ENCODE results near the gene SNRNP27. TPM values are rescaled to one million over a fixed set of nuclear protein-coding genes. Genes with fewer than 3 reads are reported as not detected.

SNRNP27 gene
- total RNA-seq, 1 donor from 2014 or later, result 84.1 TPM

DNA sequence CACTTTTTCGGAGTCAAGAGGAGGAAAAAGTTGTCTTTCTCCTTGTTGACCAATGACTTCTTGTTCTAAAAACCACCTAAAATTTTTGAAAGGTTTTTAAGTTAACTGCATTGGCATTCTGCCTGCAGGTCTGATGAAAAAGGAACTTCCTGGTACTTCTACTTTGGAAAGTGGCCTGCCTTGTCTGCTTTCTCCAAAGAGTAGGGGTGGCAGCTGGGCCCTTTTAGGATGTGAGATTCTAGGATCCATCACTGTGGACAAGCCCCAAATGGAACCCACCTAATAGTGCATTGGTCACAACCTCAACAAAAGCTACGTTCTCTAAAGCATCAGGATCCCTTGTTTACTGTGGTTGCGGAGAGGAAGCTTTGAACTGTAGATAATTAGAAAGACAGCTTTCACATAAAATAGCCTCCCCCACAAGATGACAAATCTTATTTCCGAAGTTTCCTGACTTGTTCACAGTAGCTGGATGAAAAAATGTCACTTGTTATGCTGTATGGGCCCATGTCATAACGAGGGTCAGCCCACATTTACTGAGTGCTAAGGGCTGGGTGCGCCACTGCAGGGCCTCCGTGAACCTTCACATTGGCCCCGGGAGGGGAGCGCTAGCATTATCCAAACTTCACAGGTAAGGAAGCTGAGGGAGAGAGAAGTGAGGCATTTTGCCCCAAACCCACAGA lies 50.2 kb downstream of the SNRNP27 start:
- peaks cover 5% of the 10 kb centered on the region for H3K27me3 ChIP-seq (ENCODE audit: control insufficient read depth, insufficient read depth, low read length)
- H3K4me3 ChIP-seq (ENCODE audit: low read depth, low read length), result no peak overlapping the region
- H3K36me3 ChIP-seq (ENCODE audit: control insufficient read depth, insufficient read depth, low read length), result no peaks in the 10 kb centered on the region
- TF ChIP-seq, protein P1, sequence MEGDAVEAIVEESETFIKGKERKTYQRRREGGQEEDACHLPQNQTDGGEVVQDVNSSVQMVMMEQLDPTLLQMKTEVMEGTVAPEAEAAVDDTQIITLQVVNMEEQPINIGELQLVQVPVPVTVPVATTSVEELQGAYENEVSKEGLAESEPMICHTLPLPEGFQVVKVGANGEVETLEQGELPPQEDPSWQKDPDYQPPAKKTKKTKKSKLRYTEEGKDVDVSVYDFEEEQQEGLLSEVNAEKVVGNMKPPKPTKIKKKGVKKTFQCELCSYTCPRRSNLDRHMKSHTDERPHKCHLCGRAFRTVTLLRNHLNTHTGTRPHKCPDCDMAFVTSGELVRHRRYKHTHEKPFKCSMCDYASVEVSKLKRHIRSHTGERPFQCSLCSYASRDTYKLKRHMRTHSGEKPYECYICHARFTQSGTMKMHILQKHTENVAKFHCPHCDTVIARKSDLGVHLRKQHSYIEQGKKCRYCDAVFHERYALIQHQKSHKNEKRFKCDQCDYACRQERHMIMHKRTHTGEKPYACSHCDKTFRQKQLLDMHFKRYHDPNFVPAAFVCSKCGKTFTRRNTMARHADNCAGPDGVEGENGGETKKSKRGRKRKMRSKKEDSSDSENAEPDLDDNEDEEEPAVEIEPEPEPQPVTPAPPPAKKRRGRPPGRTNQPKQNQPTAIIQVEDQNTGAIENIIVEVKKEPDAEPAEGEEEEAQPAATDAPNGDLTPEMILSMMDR (IDR thresholded peaks at IDR 0.05; ENCODE audit: insufficient read depth, low read length, poor library complexity, severe bottlenecking), result no peak
- DNase-seq (ENCODE audit: low read depth), result no peak

DNA sequence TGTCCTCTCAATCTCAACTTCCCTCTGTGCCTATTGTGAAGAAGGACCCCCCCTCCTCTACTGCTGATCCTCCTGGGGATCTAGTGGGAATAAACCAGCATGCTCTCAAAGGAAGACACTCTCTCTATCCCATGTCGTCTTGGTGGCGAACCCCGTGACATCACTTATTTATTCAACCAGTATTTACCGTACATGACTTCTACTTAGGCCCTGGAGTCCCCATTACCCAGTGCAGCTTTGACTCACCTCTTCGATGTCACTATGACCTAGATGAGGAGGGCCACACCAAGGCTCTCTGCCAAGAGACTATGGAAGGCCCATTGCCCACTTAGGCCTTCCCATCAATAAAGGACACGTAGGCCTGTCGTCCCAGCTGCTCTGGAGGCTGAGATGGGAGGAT lies 51.0 kb downstream of the SNRNP27 start:
- no peak for DNase-seq (ENCODE audit: low read depth)
- no peaks in the 10 kb centered on the region for H3K36me3 ChIP-seq (ENCODE audit: control insufficient read depth, insufficient read depth, low read length)
- peaks cover 5% of the 10 kb centered on the region for H3K27me3 ChIP-seq (ENCODE audit: control insufficient read depth, insufficient read depth, low read length)
- TF ChIP-seq, protein P1 (IDR thresholded peaks at IDR 0.05; ENCODE audit: insufficient read depth, low read length, poor library complexity, severe bottlenecking), result no peak
- no peak overlapping the region for H3K4me3 ChIP-seq (ENCODE audit: low read depth, low read length)

DNA sequence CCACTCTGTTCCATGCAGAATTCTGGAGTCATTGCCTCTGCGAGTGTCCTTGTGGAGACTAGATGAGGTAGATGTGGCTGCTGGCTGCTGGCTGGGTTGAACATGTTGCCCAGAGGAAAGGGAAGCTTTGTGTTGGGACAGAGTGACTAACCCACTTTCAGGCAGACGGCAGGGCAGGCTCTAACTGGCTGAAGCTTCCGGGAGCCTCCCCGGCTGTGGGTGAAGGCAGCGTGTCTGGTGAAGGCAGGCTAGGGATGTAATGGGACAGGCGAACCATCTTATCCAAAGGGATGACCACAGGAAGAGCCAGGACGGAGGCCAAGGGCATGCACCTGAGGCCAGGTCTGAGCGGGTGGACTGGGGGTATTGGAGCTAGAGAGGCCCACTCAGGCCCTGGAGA lies 51.7 kb downstream of the SNRNP27 start:
- TF ChIP-seq, protein P1 (IDR thresholded peaks at IDR 0.05; ENCODE audit: insufficient read depth, low read length, poor library complexity, severe bottlenecking), result no peak
- DNase-seq (ENCODE audit: low read depth), result no peak
- no peak overlapping the region for H3K4me3 ChIP-seq (ENCODE audit: low read depth, low read length)
- no peaks in the 10 kb centered on the region for H3K36me3 ChIP-seq (ENCODE audit: control insufficient read depth, insufficient read depth, low read length)
- H3K27me3 ChIP-seq (ENCODE audit: control insufficient read depth, insufficient read depth, low read length), result peaks cover 5% of the 10 kb centered on the region

DNA sequence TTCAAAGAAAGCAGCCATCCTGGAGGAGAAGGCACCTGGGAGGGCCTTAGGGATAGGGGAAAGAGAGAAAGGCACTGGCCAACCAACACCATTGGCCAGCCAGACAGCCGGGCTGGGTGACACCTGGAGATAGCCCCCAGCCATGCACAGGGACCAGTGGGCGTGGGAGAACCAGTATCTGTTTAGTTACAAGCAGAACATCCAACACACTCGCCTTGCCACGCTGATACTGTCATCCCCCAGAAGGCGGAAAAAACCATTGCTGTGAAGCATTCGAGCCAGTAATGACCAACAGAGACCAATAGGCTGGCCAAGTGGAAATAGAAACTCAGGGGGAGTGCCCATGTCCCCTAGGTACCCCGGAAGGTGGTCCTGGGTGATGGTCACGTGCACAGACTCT lies 52.2 kb downstream of the SNRNP27 start:
- no peak for DNase-seq (ENCODE audit: low read depth)
- Histone ChIP-seq H3K4me3 (ENCODE audit: low read depth, low read length) (no peak overlapping the region), H3K36me3 (ENCODE audit: control insufficient read depth, insufficient read depth, low read length) (no peaks in the 10 kb centered on the region), H3K27me3 (ENCODE audit: control insufficient read depth, insufficient read depth, low read length) (peaks cover 5% of the 10 kb centered on the region)
- TF ChIP-seq, protein P1 (IDR thresholded peaks at IDR 0.05; ENCODE audit: insufficient read depth, low read length, poor library complexity, severe bottlenecking), result no peak

DNA sequence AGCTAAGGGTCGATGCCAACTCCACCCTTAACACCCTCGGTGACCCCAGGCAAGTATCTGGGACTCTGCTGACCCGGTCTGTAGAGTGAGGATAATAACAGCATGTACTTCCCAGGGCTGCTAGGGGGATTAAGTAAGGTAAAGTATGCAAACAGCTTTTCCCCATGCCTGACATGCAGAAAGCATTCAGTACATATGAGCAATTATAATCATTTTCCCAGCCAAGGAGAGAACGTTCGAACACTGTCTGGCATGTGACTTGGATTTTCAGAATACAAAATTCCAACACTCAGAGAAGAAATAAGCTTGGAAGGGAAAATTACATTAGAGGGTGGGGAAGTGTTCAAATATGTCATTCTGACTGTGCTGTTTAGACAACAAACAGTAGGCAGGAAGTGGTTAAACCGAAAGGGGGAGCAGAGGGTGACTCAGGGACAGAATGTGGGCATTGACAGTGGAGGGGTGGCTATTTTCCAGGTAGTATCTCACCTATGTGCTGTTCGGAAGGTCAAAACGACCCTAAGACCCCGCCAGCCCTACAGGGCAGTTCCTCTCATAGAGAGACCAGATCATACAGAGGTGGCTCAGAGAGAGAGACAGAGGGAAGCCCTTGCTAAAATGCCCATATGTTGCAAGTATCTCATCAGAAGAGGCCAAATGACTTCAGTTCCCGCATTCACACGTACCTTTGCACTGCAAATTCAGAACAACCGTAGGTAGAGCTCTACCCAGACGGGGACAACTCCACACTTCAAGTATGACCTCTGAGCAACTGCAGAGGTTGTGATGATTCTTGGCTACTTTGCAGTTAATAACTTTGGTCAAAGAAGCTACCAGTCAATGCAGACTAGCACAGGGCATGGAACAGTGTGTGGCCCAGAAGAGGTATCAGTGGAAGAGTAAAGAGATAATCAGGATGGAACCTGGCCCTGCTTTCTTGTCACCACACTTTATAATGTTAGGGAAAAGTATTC lies 52.9 kb downstream of the SNRNP27 start:
- Histone ChIP-seq H3K4me3 (ENCODE audit: low read depth, low read length) (no peak overlapping the region), H3K27me3 (ENCODE audit: control insufficient read depth, insufficient read depth, low read length) (peaks cover 5% of the 10 kb centered on the region), H3K36me3 (ENCODE audit: control insufficient read depth, insufficient read depth, low read length) (no peaks in the 10 kb centered on the region)
- TF ChIP-seq, protein P1 (IDR thresholded peaks at IDR 0.05; ENCODE audit: insufficient read depth, low read length, poor library complexity, severe bottlenecking), result no peak
- DNase-seq (ENCODE audit: low read depth), result peak; percentile 21

Measured in kidney epithelial cell (primary cell).